ENCODE measurements around the gene PSMA5. TPM values are rescaled to one million over a fixed set of nuclear protein-coding genes. Genes with fewer than 3 reads are reported as not detected.

Gene PSMA5
- total RNA-seq, 1 experiment from 2014 or later, result 133 TPM

DNA sequence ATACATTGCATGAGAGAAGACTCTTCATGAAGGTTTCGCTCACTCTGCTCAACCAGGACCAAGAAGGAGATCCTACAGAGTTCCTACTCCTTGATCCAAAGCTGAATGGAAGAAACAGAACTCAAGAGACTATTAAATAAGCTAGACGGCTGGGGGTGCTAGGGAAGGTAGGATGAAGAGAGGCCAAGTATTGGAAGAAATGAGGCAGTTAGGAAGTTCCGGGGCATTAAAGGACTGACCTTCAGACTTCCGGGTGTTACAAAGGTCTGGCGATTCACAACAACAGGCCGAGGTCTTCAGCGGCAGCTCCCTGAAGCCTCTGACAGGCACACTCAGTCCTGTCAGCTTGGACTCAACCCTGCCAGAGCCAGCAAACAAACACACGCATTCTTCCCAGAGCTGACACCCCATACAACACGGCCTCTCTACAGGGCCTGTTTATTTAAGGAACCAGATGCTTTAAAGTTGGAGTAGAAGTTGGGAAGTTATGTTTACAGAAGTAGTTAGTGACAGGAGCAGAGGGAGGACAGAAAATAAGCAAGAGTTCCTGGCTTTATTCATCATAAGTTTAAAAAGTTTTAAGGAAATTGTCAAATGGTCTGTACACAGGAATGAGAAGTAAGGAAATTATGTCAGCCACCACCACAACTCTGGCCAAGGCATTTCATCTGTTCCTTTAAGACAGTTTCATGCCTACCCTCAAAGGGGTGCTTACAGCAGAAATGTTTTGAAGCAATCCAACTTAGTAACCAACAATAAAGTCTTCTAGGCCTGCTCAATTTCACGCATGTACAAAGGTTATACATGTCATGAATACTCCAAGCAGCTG is 33.2 kb downstream of the PSMA5 start:
- H3K23ac ChIP-seq (ENCODE audit: insufficient read length, low read depth, low read length), result no peak overlapping the region
- no peak overlapping the region for H2BK5ac ChIP-seq (ENCODE audit: insufficient read length, low read length)
- H4K91ac ChIP-seq (ENCODE audit: insufficient read length, low read depth, low read length), result no peak overlapping the region
- no peaks in the 10 kb centered on the region; the same call in 1 of the 2 replicates for H3K4me1 ChIP-seq (ENCODE audit: insufficient read depth, low read length)
- H2AK5ac ChIP-seq (ENCODE audit: insufficient read length, low read length), result no peak overlapping the region
- WGBS (ENCODE audit: extremely low coverage, insufficient read length, low lambda C conversion rate), result no CpG with 5 or more reads among the region's 10 CpGs
- no peaks in the 10 kb centered on the region for H4K20me1 ChIP-seq (ENCODE audit: control insufficient read depth, insufficient read depth, insufficient read length)
- H3K23me2 ChIP-seq (ENCODE audit: insufficient read length, low read depth, low read length, poor library complexity, severe bottlenecking), result peaks cover 9% of the 10 kb centered on the region
- Mint-ChIP-seq H3K9me3 (no peaks in the 10 kb centered on the region), H3K4me3 (no peak overlapping the region), H3K4me1 (peaks cover 22 to 32% of the 10 kb centered on the region in 2 experiments), H3K36me3 (ENCODE audit: insufficient read depth in 1 of 3, low read depth in 3 of 3) (peaks cover 0 to 3% (median 0%) of the 10 kb centered on the region in 3 experiments; a peak in 1 of 7 replicates), H3K27me3 (ENCODE audit: low read depth) (no peaks in the 10 kb centered on the region), H3K27ac (peak overlapping the region; percentile 8 to 62 (median 36); a peak in 4 of 7 replicates)
- no peak overlapping the region for H2BK120ac ChIP-seq (ENCODE audit: low read depth, low read length, poor library complexity, severe bottlenecking)
- no peak overlapping the region for H3K18ac ChIP-seq (ENCODE audit: insufficient read length, low read depth, low read length)
- peaks cover 11% of the 10 kb centered on the region; the same call in 1 of the 2 replicates for H3K79me2 ChIP-seq (ENCODE audit: insufficient read depth, low read length)
- no peak overlapping the region for H4K5ac ChIP-seq (ENCODE audit: insufficient read length, low read depth, low read length)
- H3K4me2 ChIP-seq (ENCODE audit: insufficient read depth, insufficient read length, low read length), result no peak overlapping the region
- no peak for TF ChIP-seq CTCF (conservative IDR thresholded peaks at IDR 0.05)
- no peak overlapping the region for H2BK15ac ChIP-seq (ENCODE audit: low read depth, low read length)
- H3K27me3 ChIP-seq (ENCODE audit: insufficient read depth, low read length), result no peaks in the 10 kb centered on the region
- H3K56ac ChIP-seq (ENCODE audit: insufficient read length, low read depth, low read length), result no peak overlapping the region
- H3K79me1 ChIP-seq (ENCODE audit: insufficient read depth, low read depth, low read length, poor library complexity, severe bottlenecking), result peaks cover 11% of the 10 kb centered on the region
- no peak overlapping the region for H3K9ac ChIP-seq (ENCODE audit: extremely low read depth, insufficient read length, low read length)
- no peak overlapping the region for H2BK20ac ChIP-seq (ENCODE audit: low read depth, low read length, poor library complexity, severe bottlenecking)
- H3K14ac ChIP-seq (ENCODE audit: insufficient read depth, low read length), result no peak overlapping the region
- no peak for DNase-seq
- no peak overlapping the region for H2BK12ac ChIP-seq (ENCODE audit: insufficient read length, low read depth, low read length)
- no peak overlapping the region for H3K27ac ChIP-seq (ENCODE audit: insufficient read length, low read depth, low read length)
- H2AFZ ChIP-seq (ENCODE audit: low read length), result no peak overlapping the region
- H4K8ac ChIP-seq (replicated peaks; ENCODE audit: insufficient read length, low read depth, low read length), result no peak overlapping the region
- H3T11ph ChIP-seq (ENCODE audit: low read length), result no peak overlapping the region
- no peaks in the 10 kb centered on the region for H3K9me3 ChIP-seq (ENCODE audit: control insufficient read depth, low read depth, low read length)
- H3K4ac ChIP-seq (ENCODE audit: low read depth, low read length), result no peak overlapping the region
